ENCODE data around the gene MAL. TPM values are rescaled to one million over a fixed set of nuclear protein-coding genes. Genes with fewer than 3 reads are reported as not detected.

Gene MAL
- total RNA-seq, 1 donor from 2014 or later, result not detected

DNA sequence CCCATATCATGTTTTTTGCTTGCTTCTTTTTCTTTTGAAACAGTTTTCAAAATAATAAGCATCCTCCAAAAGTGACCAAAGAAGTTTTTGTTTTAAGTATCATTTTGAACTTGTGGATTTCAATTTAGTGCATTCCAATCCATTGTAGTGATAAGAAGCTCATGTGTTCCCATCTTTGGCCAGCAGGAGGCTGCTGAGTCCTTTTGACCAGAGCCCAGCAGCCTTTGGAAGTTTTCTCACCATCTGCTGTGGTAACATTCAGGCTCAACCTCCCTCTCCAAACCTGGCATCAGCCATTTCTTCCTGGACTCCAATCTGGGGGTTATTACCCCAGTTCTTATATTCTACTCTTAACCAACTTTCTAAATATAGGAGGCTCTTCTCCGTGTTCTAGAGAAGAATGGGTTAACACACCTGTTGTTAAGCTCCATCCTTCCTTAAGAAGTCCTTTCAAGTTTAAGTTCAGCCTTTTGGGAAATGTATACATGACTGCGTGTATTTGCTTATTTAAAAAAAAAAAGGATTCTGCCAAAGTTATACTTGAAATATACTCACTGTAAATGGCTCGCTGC, 39.0 kb upstream of the MAL start:
- Mint-ChIP-seq H3K4me3 (ENCODE audit: unreplicated experiment) (no peak overlapping the region), H3K9me3 (ENCODE audit: unreplicated experiment) (no peaks in the 10 kb centered on the region), H3K36me3 (ENCODE audit: unreplicated experiment) (no peaks in the 10 kb centered on the region), H3K4me1 (ENCODE audit: unreplicated experiment) (no peaks in the 10 kb centered on the region), H3K27me3 (ENCODE audit: unreplicated experiment) (peaks cover 12% of the 10 kb centered on the region), H3K27ac (ENCODE audit: unreplicated experiment) (no peak overlapping the region)
- TF ChIP-seq, protein P1, sequence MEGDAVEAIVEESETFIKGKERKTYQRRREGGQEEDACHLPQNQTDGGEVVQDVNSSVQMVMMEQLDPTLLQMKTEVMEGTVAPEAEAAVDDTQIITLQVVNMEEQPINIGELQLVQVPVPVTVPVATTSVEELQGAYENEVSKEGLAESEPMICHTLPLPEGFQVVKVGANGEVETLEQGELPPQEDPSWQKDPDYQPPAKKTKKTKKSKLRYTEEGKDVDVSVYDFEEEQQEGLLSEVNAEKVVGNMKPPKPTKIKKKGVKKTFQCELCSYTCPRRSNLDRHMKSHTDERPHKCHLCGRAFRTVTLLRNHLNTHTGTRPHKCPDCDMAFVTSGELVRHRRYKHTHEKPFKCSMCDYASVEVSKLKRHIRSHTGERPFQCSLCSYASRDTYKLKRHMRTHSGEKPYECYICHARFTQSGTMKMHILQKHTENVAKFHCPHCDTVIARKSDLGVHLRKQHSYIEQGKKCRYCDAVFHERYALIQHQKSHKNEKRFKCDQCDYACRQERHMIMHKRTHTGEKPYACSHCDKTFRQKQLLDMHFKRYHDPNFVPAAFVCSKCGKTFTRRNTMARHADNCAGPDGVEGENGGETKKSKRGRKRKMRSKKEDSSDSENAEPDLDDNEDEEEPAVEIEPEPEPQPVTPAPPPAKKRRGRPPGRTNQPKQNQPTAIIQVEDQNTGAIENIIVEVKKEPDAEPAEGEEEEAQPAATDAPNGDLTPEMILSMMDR (IDR thresholded peaks at IDR 0.05), result peak; percentile 77
- no peak for DNase-seq (ENCODE audit: extremely low spot score, unreplicated experiment)

- Mint-ChIP-seq H3K4me3 (ENCODE audit: unreplicated experiment) (no peak overlapping the region), H3K27ac (ENCODE audit: unreplicated experiment) (no peak overlapping the region), H3K27me3 (ENCODE audit: unreplicated experiment) (peaks cover 12% of the 10 kb centered on the region), H3K4me1 (ENCODE audit: unreplicated experiment) (no peaks in the 10 kb centered on the region), H3K9me3 (ENCODE audit: unreplicated experiment) (no peaks in the 10 kb centered on the region), H3K36me3 (ENCODE audit: unreplicated experiment) (no peaks in the 10 kb centered on the region)
- TF ChIP-seq, protein P1 (IDR thresholded peaks at IDR 0.05), result no peak
- peak; percentile 68 for DNase-seq (ENCODE audit: extremely low spot score, unreplicated experiment)
Observed at GRCh38 chr2:94987074-94988020, 38.2 kb upstream of the MAL start.

GRCh38 chr2:94990956-94991355, 34.6 kb upstream of the MAL start:
- TF ChIP-seq, protein P1 (IDR thresholded peaks at IDR 0.05), result no peak
- peaks cover 7% of the 10 kb centered on the region for H3K27me3 Mint-ChIP-seq (ENCODE audit: unreplicated experiment)
- no peak overlapping the region for H3K4me3 Mint-ChIP-seq (ENCODE audit: unreplicated experiment)
- H3K27ac Mint-ChIP-seq (ENCODE audit: unreplicated experiment), result no peak overlapping the region
- no peaks in the 10 kb centered on the region for H3K9me3 Mint-ChIP-seq (ENCODE audit: unreplicated experiment)
- peak; percentile 68 for DNase-seq (ENCODE audit: extremely low spot score, unreplicated experiment)
- no peaks in the 10 kb centered on the region for H3K4me1 Mint-ChIP-seq (ENCODE audit: unreplicated experiment)
- no peaks in the 10 kb centered on the region for H3K36me3 Mint-ChIP-seq (ENCODE audit: unreplicated experiment)

- H3K4me3 Mint-ChIP-seq (ENCODE audit: unreplicated experiment), result no peak overlapping the region
- TF ChIP-seq, protein P1 (IDR thresholded peaks at IDR 0.05), result no peak
- H3K27me3 Mint-ChIP-seq (ENCODE audit: unreplicated experiment), result peaks cover 6% of the 10 kb centered on the region
- DNase-seq (ENCODE audit: extremely low spot score, unreplicated experiment), result no peak
- H3K27ac Mint-ChIP-seq (ENCODE audit: unreplicated experiment), result no peak overlapping the region
- H3K36me3 Mint-ChIP-seq (ENCODE audit: unreplicated experiment), result no peaks in the 10 kb centered on the region
- H3K9me3 Mint-ChIP-seq (ENCODE audit: unreplicated experiment), result no peaks in the 10 kb centered on the region
- no peaks in the 10 kb centered on the region for H3K4me1 Mint-ChIP-seq (ENCODE audit: unreplicated experiment)
Observed at GRCh38 chr2:94992360-94992759, 33.1 kb upstream of the MAL start.

All from osteocyte (in vitro differentiated cells).